GM21576 (cell line): ENCODE measurements around the gene PSMD14.
"Not testable (repeated sequence)": the region's sequence is repeated elsewhere in the genome, so short reads cannot be mapped to it uniquely, and the experiment has no call there.

ENCODE experiments used
- ATAC-seq: cut with Tn5 transposase; IDR thresholded peaks from one replicate; pipeline ENCODE4 v1.9.1; 2021; ENCODE audit warnings: mild to moderate bottlenecking, moderate library complexity; ENCODE audit not compliant: unreplicated experiment

PSMD14 gene

GRCh38 chr2:161335626-161336025 is 27.4 kb downstream of the PSMD14 start:
- ATAC-seq = no peak

GRCh38 chr2:161337247-161337646 is 29.0 kb downstream of the PSMD14 start:
- ATAC-seq = no peak

- ATAC-seq = not testable (repeated sequence)
Observed at GRCh38 chr2:161339532-161339931, 31.3 kb downstream of the PSMD14 start.

GRCh38 chr2:161340930-161341413 is 32.7 kb downstream of the PSMD14 start:
- ATAC-seq = not testable (repeated sequence)

GRCh38 chr2:161343235-161343634 is 35.0 kb downstream of the PSMD14 start:
- no peak for ATAC-seq

GRCh38 chr2:161344692-161345091 is 36.5 kb downstream of the PSMD14 start:
- ATAC-seq = no peak

GRCh38 chr2:161351678-161352077 is 43.5 kb downstream of the PSMD14 start:
- ATAC-seq = no peak

GRCh38 chr2:161352719-161353118 is 44.5 kb downstream of the PSMD14 start:
- no peak for ATAC-seq

GRCh38 chr2:161353543-161353942 is 45.3 kb downstream of the PSMD14 start:
- no peak for ATAC-seq

GRCh38 chr2:161354106-161354505 is 45.9 kb downstream of the PSMD14 start:
- no peak for ATAC-seq

- no peak for ATAC-seq
Observed at GRCh38 chr2:161355106-161355505, 46.9 kb downstream of the PSMD14 start.

- ATAC-seq = no peak
Observed at GRCh38 chr2:161355983-161356382, 47.8 kb downstream of the PSMD14 start.

GRCh38 chr2:161357097-161357496 is 48.9 kb downstream of the PSMD14 start:
- no peak for ATAC-seq

- ATAC-seq = no peak
Observed at GRCh38 chr2:161358838-161359237, 50.6 kb downstream of the PSMD14 start.

- ATAC-seq = not testable (repeated sequence)
Observed at GRCh38 chr2:161360095-161360654, 52.0 kb downstream of the PSMD14 start.

- no peak for ATAC-seq
Observed at GRCh38 chr2:161362568-161363166, 54.4 kb downstream of the PSMD14 start.

GRCh38 chr2:161367675-161368074 is 59.5 kb downstream of the PSMD14 start:
- ATAC-seq = no peak

GRCh38 chr2:161369311-161369710 is 61.1 kb downstream of the PSMD14 start:
- no peak for ATAC-seq

GRCh38 chr2:161370981-161371380 is 62.8 kb downstream of the PSMD14 start:
- ATAC-seq = no peak

GRCh38 chr2:161371869-161372268 is 63.6 kb downstream of the PSMD14 start:
- ATAC-seq = no peak

- ATAC-seq = no peak
Observed at GRCh38 chr2:161373942-161374341, 65.7 kb downstream of the PSMD14 start.

GRCh38 chr2:161374446-161374845 is 66.2 kb downstream of the PSMD14 start:
- no peak for ATAC-seq

- ATAC-seq = no peak
Observed at GRCh38 chr2:161379740-161380139, 71.5 kb downstream of the PSMD14 start.
